Central memory CD4-positive, alpha-beta T cell (primary cell): Measurements from ENCODE around the gene DHRS12.
"Not testable (repeated sequence)": the region's sequence is repeated elsewhere in the genome, so short reads cannot be mapped to it uniquely, and the experiment has no call there.

ENCODE experiments used
- DNase-seq: peaks from one replicate; pipeline ENCODE4 v3.0.0; 2022

Gene DHRS12

GRCh38 chr13:51827254-51827653 lies 23.3 kb upstream of the DHRS12 start:
- no peak for DNase-seq

DNA sequence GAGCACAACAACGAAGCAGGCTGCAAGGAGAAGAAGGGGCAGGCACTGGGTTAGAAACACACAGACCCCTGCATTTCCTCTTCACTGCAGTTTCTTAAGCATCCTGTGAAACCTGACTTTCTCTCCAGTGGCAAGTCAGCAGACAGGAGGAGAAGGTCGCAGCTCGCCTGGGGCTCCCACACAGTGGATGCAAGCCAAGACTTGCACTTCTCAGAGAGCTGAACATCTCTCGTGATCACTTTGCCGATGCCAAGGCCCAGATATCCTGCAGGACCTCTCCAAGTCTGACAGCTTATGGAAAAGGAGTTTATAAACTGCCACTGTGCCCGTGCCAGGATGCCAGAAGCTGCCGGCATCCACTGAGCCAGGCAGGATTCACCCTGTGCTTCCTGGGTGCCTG lies 22.6 kb upstream of the DHRS12 start:
- no peak for DNase-seq

DNA sequence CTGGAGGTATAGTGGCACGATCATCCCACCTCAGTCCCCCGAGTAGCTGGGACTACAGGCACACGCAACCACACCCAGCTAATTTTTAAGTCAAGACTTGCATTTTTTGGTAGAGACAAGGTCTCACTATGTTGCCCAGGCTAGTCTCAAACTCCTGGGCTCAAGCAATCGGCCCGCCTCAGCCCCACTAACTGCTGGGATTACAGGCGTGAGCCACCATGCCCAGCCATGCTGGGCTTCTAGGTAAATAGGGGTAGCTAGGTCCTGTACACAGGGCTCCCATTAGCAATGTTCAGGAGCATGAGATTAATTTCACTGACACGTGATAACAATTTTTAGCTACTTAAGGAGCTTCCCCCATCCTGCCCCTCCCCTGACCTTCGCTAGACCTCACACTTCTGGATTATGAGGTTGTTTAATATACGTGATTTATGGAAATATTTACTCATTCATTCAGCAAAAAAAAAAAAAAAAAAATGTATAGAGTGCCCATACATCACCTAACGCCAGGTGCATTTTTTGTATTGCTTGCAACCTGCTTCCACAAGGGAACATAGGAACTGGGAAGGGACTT lies 21.8 kb upstream of the DHRS12 start:
- DNase-seq, result no peak

- DNase-seq, result peak; percentile 78
Observed at GRCh38 chr13:51825165-51825592, 21.2 kb upstream of the DHRS12 start.

DNA sequence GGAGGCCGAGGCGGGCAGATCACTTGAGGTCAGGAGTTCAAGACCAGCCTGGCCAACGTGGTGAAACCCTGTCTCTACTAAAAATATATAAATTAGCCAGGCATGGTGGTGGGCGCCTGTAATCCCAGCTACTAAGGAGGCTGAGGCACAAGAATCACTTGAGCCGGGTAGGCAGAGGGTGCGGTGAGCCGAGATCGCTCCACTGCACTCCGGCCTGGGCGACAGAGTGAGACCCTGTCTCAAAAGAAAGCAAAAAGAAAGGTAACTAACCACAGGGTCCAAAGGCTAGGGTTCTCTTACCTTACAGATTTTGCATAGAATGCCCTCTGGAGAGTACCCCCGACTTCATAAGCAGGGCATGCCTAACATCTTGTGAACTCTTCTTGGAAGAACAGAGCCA lies 20.7 kb upstream of the DHRS12 start:
- DNase-seq, result not testable (repeated sequence)

- DNase-seq, result no peak
Observed at GRCh38 chr13:51823863-51824262, 19.9 kb upstream of the DHRS12 start.

DNA sequence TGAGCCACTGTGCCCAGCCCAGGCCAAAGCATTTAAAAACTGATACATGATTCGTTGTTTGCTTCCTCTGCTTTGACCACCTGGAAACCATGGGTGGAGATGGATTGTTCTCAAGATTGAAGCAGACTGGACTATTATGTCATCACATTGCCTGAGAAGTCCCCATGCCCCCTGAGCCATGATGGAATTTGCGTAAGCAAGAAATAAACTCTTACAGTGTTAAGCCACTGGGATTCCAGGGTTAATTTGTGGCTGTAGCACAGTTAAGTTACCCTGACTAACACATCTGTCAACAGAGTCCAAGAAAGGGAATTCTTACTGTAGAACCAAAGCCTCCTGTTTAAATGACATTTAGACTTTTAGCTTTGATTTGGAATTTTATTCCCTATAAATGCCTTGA lies 19.4 kb upstream of the DHRS12 start:
- no peak for DNase-seq

DNA sequence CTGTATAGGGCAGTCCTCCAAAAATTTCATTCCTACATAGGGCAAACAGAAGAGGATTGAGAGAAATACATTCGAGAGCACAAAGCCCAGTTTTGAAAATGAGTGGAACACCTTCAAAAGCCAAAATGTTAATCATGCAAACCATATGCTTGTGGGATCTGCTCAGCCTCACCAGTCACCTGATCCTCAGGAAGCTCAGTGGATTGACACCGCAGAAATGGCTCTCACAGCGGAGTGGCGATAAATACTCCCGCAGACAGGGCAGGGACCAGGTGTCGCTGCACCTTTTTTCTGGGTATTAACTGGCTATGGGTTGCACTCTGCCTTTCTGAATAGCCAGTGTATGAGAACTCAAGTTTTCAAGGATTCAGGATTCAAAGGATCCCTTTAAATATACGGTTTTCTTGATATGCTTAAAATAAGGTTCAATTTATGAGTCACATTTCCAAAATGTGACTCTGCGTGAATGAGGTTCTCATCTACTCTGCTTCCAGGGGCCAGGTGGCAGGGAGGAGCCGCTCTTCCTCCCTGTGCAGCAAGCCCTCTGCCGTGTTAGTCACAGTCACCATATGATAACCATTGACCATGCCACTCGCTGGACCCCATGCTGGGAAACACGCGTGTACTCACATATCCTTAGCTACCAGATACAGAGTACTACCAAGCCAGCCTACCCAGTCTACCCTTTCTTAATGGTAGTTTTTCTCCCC lies 18.3 kb upstream of the DHRS12 start:
- DNase-seq, result peak; percentile 39

DNA sequence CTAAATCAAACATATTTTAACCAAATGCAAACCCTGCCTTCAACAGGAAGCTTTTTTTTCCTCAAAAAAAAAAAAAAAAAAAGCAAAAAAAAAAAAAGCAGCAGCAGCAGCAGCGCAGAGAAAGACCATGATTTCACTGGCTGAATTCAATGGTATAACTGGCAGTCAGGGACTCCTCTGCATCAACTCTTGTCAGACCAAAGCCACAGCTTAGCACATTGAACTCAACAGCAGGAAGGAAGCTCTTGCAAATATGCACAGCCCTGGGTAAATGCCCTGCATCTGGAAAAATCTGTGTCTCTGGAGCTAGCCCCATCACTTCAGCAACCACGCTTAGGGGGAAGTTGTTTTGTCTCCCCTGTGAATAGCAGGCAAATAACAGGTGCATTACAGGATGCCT lies 17.6 kb upstream of the DHRS12 start:
- DNase-seq, result peak; percentile 61

DNA sequence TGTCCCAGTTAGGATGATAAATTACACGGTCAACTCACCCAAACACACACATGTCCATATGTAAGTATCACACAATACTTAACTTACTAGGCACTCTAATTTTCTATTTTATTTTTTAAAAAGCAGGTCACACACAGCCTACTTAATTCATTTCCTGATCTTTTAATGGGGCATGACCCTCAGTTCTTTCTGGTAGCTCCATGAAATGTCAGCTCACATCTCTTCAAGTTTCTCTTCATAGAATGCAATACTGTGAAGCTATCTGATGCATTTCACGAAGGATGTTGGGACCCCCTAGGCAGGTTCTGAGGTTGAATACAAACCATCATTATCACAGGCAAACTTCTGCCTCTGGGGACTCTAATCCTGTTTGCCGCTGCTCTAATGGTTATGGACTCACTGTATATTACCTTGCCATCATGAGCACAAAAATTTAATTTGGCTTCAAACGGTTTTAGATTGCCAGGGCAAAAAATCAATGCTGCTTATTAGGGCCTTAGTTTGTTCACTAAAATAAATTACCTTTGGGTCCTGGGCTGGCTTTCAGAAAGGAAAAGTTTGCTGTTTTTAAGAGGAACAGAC lies 16.1 kb upstream of the DHRS12 start:
- no peak for DNase-seq

DNA sequence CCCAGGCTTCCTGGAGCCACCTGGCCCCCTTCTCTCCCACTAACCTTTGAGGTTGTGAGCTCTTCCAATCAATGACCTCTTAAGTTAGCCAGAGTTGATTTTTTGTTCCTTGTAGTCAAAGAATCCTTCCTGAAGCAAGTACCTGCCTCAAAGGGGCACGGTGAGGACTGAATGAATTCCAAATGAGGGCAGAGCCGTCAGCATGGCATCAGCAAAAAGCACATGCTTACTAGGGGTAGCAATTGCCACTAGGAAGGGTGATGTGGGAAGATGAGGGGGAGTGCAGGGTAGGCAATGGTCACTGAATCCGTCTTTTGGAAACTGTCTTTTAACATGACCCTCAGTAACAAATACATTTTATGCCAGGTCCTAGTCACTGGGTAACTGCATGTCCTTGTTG lies 15.6 kb upstream of the DHRS12 start:
- no peak for DNase-seq

GRCh38 chr13:51818781-51819511 lies 15.0 kb upstream of the DHRS12 start:
- no peak for DNase-seq

GRCh38 chr13:51818276-51818675 lies 14.3 kb upstream of the DHRS12 start:
- DNase-seq, result no peak

GRCh38 chr13:51817717-51818116 lies 13.8 kb upstream of the DHRS12 start:
- no peak for DNase-seq

DNA sequence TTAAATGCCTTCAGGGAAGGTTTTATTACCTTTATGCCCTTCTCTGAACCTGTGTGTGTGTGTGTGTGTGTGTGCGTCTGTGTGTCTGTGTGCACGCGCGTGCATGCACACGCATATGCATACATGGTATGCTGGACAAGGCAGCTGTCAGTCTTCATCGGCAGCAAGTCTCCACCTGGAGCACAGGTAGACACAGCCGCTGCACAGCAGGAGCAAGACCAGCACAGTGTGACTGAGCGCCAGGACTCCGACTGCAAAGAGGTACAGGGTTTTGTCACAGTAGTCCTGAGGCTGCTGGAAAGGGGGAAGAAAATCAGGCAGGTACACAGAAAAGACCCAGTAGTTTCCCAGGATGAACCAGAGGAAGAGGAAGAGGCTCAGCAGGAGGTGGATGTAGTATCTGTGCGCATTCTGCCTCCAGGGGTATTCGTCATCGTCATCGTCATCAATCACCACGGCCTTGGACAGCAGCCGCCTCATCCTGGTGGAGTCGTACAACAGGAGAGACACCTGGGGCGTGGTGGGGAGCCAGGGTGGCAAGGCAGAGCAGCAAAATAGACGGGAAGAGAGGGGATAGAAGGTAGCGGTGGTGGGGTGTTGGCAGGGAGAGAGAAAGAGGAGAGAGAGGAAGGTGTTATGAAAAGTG lies 12.8 kb upstream of the DHRS12 start:
- DNase-seq, result no peak

DNA sequence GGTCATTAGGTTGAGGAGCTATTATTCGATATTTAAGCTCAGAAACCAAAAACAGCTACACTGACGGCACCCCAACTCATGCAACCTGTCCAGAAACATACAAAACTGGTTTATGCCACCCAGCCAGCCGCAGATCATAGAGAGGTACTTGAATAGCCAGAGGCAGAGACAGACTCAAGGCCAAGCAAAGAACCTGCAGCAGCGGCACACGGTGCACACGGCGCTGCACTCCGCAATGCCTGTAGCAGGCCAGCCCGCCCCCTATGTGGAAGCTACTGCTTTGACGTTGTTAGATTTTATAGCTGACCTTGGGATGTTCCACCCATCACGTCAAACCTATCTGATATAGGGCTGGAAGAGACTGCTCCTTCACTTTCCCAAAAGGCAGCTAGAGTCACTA lies 11.9 kb upstream of the DHRS12 start:
- DNase-seq, result no peak

DNA sequence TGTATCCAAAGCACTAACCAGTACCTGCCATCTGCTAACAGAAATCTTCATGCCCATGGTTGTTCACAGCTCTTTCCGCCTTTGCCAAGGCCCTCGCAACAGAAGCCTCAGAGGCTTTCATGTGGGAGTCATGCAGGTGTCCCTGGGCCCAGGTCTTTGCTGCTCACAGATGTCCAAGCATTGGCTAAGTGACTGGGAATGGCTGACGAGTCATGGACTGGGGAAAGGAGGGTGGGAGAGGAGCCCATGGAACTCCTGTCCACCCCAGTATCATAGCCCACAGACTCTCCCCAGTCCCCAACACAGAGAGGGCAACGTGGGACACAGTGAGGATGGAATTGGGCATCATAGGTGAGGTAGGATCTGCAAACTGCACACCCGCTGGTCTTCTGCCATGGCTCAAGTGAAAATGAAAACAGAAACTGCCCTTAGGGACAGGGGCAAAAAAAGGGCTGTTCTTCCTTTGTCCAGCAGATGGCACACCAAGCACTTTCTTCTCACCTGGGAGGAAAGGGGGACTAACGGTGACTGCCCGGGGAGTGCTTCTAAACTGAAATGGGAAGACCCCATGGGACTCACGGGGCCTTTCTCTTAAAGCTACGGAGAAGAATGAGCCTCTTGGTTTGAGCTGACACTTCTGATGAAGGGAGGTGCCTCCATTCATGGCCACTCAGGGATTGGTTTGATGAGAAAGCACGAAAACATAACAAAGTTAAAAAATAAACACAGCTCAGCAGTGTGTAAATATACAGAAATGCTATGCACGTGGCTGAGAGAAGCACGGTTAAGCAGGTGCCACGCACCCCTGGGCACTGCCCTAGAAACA lies 11.1 kb upstream of the DHRS12 start:
- peak; percentile 71 for DNase-seq

GRCh38 chr13:51814071-51814470 lies 10.1 kb upstream of the DHRS12 start:
- DNase-seq, result no peak

GRCh38 chr13:51811920-51812451 lies 8.0 kb upstream of the DHRS12 start:
- no peak for DNase-seq

DNA sequence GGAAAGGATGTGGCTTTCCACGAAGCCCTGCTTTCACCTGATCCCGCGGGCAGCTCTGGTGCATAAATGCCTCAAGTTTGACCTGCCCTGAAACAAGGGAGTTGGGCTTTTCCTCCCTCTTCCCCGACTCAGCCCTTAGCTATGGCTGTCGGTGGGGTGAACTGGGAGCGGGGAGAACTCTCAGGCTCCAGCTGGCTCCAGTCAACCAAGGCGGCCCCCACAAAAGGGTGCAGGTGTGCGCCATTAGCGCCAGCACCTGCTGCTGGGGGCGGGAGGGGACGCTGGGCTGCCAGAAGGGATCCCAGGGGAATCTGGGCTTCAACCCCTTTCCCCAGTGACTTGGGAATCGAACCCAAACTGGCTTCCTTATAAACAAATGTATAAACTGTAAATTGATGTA lies 7.1 kb upstream of the DHRS12 start:
- DNase-seq, result no peak

DNA sequence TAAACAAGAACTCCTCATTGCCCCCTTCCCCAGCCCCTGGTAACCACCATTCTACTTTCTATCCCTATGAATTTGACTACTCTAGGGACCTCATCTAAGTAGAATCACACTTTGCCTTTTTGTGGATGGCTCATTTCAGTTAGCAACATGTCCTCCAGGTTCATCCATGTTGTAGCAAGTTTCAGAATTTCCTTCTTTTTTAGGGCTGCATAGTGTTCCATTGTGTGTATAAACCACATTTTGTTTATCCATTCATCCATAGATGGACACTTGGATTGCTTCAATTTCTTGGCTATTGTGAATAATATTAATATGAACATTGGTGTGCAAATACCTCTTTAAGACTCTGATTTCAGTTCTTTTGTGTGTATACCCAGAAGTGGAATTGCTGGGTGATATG lies 4.8 kb upstream of the DHRS12 start:
- no peak for DNase-seq

DNA sequence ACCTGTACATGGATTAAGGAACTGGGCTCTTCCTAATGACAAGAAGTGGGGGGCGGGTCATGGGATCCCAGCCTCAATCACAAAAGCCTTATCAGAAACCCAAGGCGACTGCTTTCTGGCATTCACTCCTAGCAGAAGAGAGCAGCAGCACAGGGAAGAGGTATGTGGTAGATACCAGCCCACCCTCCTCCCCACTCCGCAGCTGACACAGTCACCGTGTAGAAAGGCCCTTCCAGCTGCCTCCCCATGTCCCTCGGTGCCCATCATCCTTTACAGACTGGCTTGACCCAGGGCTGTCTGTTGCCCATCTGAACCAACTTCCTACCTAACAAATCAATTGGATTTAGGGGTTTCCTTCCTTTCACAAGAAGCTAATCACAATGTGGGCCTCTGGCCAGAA lies 3.1 kb upstream of the DHRS12 start:
- DNase-seq, result no peak
